Caco-2 (cell line): ENCODE data around the gene PHF21B. TPM values are rescaled to one million over a fixed set of nuclear protein-coding genes. Genes with fewer than 3 reads are reported as not detected.

Experiments
- BruUV-seq: library from RNA; stranded (reverse); fragments of 400-500 nt; replicated peaks from 2 replicates; lab custom pipeline; 2021; lab: Mats Ljungman, UMichigan
- CTCF ChIA-PET: fragments of 300-600 bp; sonication (Branson Sonifier 250); formaldehyde crosslinking; loops from one replicate; lab custom pipeline; 2022; ENCODE audit warnings: antibody characterized with exemption; lab: Charles Lee
- POLR2A ChIA-PET: fragments of 300-600 bp; sonication (Branson Sonifier 250); formaldehyde crosslinking; loops from one replicate; lab custom pipeline; 2022; ENCODE audit warnings: antibody characterized with exemption; lab: Charles Lee
- DNase-seq, 2 experiments: peaks; one replicate each; pipeline versions ENCODE4 v3.0.0 to v3.0.0-alpha.2; 2020 to 2022
- H3K27me3 ChIP-seq: replicated peaks from 2 replicates; pipeline ENCODE4 v1.6.0; 2011; ENCODE audit warnings: low read length; ENCODE audit not compliant: control insufficient read depth, insufficient read depth
- H3K36me3 ChIP-seq: 2 replicates; pipeline ENCODE4 v1.5.1; 2011; ENCODE audit warnings: low read length; ENCODE audit not compliant: control insufficient read depth, insufficient read depth
- H3K4me1 ChIP-seq: fragments of 250-450 bp; sonication (Bioruptor Pico); 2 replicates; pipeline ENCODE4 v1.5.1; 2020; ENCODE audit warnings: mild to moderate bottlenecking
- H3K4me3 ChIP-seq: 2 replicates; pipeline ENCODE4 v1.5.1; 2011; ENCODE audit warnings: low read depth, mild to moderate bottlenecking, control low read depth, low read length
- H3K9me3 ChIP-seq: fragments of 250-450 bp; sonication (Bioruptor Pico); 2 replicates; pipeline ENCODE4 v1.5.1; 2020; ENCODE audit warnings: mild to moderate bottlenecking, moderate library complexity
- H3K27ac Mint-ChIP-seq: one replicate; pipeline ENCODE4 v1.8.0; 2022; ENCODE audit warnings: mixed read lengths; ENCODE audit not compliant: unreplicated experiment
- H3K27me3 Mint-ChIP-seq: one replicate; pipeline ENCODE4 v1.8.0; 2022; ENCODE audit warnings: mixed read lengths; ENCODE audit not compliant: insufficient read depth, unreplicated experiment
- H3K36me3 Mint-ChIP-seq: one replicate; pipeline ENCODE4 v1.8.0; 2022; ENCODE audit warnings: mild to moderate bottlenecking, mixed read lengths; ENCODE audit not compliant: insufficient read depth, unreplicated experiment
- H3K4me1 Mint-ChIP-seq: one replicate; pipeline ENCODE4 v1.8.0; 2022; ENCODE audit warnings: low read depth, mixed read lengths; ENCODE audit not compliant: unreplicated experiment
- H3K4me3 Mint-ChIP-seq: one replicate; pipeline ENCODE4 v1.8.0; 2022; ENCODE audit warnings: mild to moderate bottlenecking, moderate library complexity, mixed read lengths; ENCODE audit not compliant: unreplicated experiment
- H3K9me3 Mint-ChIP-seq: one replicate; pipeline ENCODE4 v1.8.0; 2022; ENCODE audit warnings: mixed read lengths; ENCODE audit not compliant: unreplicated experiment
- intact Hi-C: fragments of 100-400 bp; cut with micrococcal nuclease; formaldehyde crosslinking; loops from one replicate; pipeline ENCODE4 v1.10.0; 2022; ENCODE audit not compliant: unreplicated experiment
- total RNA-seq: library from RNA; stranded (reverse); gene quantifications from 2 replicates; pipeline ENCODE4 v1.2.3, GENCODE V29; 2022
- TF ChIP-seq, protein P1 (sequence below), 2 experiments: fragments of 200-600 bp in 1 of 2; IDR thresholded peaks; 1 replicate in 1 of 2; 2 replicates in 1 of 2; pipeline versions ENCODE4 v1.5.1 to v1.8.0; 2011 to 2022; ENCODE audit warnings: antibody characterized with exemption in 1 of 2, control low read depth in 1 of 2, inconsistent platforms in 1 of 2, low read depth in 1 of 2, low read length in 1 of 2, mild to moderate bottlenecking in 1 of 2, moderate library complexity in 1 of 2; ENCODE audit not compliant: insufficient read depth in 1 of 2, severe bottlenecking in 1 of 2, unreplicated experiment in 1 of 2

The PHF21B gene
- total RNA-seq, 1 experiment from 2014 or later: 0.98 TPM

DNA sequence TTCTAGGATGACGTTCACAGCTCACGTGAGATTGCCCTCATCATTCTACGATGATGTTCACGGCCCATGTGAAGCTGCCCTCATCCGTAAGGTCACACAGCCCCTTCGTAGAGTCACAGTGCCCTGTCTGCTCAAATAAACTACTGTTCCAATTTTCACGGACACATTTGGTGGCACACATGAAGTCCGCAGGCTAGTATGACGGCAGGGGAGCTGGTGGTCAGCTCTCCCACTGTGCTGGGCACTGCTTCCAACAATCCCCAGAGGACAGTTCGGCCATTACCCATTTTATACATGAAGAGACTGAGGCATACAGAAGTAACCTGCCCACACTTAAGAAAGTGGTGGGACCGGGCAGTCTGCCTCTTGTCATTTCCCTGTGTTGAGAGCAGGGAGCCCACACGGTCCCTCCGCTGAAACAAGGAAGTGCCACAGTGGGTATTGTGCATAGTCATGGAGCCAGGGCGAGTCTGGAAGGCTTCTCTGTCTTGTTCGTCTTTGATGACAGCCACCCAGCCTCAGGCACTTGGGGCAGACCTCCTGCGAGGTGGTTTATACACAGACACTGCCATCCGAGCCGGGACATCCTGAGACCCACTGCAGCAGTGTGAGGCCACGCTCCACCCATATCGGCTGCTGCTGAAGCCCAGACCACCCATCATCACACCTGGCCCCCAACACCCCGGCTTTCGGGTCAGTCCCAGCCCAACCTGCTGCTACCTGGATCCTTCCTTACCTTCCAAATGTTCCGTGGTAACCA is 114.3 kb downstream of the PHF21B start:
- H3K27me3 Mint-ChIP-seq: peaks cover 10% of the 10 kb centered on the region
- no peak for DNase-seq
- H3K27ac Mint-ChIP-seq: no peak overlapping the region
- no peaks in the 10 kb centered on the region for H3K9me3 ChIP-seq
- TF ChIP-seq, protein P1, sequence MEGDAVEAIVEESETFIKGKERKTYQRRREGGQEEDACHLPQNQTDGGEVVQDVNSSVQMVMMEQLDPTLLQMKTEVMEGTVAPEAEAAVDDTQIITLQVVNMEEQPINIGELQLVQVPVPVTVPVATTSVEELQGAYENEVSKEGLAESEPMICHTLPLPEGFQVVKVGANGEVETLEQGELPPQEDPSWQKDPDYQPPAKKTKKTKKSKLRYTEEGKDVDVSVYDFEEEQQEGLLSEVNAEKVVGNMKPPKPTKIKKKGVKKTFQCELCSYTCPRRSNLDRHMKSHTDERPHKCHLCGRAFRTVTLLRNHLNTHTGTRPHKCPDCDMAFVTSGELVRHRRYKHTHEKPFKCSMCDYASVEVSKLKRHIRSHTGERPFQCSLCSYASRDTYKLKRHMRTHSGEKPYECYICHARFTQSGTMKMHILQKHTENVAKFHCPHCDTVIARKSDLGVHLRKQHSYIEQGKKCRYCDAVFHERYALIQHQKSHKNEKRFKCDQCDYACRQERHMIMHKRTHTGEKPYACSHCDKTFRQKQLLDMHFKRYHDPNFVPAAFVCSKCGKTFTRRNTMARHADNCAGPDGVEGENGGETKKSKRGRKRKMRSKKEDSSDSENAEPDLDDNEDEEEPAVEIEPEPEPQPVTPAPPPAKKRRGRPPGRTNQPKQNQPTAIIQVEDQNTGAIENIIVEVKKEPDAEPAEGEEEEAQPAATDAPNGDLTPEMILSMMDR (IDR thresholded peaks at IDR 0.05; ENCODE audit: insufficient read depth in 1 of 2, low read depth in 1 of 2, low read length in 1 of 2, severe bottlenecking in 1 of 2, unreplicated experiment in 1 of 2): no peak
- H3K27me3 ChIP-seq: no peaks in the 10 kb centered on the region
- no peak overlapping the region for H3K4me3 Mint-ChIP-seq
- BruUV-seq: no TSS peak
- intact Hi-C loops: no loop called here
- no peaks in the 10 kb centered on the region for H3K36me3 ChIP-seq
- no peaks in the 10 kb centered on the region for H3K4me1 Mint-ChIP-seq
- no peak overlapping the region for H3K4me3 ChIP-seq
- H3K36me3 Mint-ChIP-seq: no peaks in the 10 kb centered on the region
- no peaks in the 10 kb centered on the region for H3K4me1 ChIP-seq
- peaks cover 15% of the 10 kb centered on the region for H3K9me3 Mint-ChIP-seq
- ChIA-PET CTCF (no interaction called here), POLR2A (no interaction called here)

DNA sequence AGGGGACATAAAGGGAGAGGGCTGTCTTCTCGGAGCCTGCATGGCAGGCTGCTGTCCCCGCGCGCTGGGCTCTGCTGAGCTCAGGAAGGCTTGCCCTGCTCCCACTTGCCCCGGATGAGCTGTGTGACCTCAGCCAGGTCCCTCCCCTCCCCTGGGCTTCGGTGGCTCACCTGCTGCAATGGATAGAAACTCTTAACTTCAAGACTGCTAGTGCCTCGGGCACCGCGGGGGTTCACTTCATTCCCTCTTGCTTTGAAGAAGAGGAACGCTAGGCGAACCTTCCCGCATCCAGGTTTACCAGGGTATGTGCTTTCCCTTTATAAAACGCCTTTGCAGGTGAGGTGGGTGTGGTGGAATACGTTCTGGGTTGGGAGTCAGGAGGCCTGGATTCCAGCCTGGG is 115.0 kb downstream of the PHF21B start:
- Mint-ChIP-seq H3K27ac (no peak overlapping the region), H3K36me3 (no peaks in the 10 kb centered on the region), H3K27me3 (peaks cover 6% of the 10 kb centered on the region), H3K4me3 (no peak overlapping the region), H3K9me3 (peaks cover 8% of the 10 kb centered on the region), H3K4me1 (no peaks in the 10 kb centered on the region)
- peak in 1 of 2 experiments; percentile 7 for DNase-seq
- intact Hi-C loops: no loop called here
- ChIA-PET POLR2A (no interaction called here), CTCF (no interaction called here)
- no peaks in the 10 kb centered on the region for H3K36me3 ChIP-seq
- H3K4me3 ChIP-seq: no peak overlapping the region
- H3K9me3 ChIP-seq: no peaks in the 10 kb centered on the region
- H3K27me3 ChIP-seq: no peaks in the 10 kb centered on the region
- TF ChIP-seq, protein P1 (IDR thresholded peaks at IDR 0.05; ENCODE audit: insufficient read depth in 1 of 2, low read depth in 1 of 2, low read length in 1 of 2, severe bottlenecking in 1 of 2, unreplicated experiment in 1 of 2): no peak
- no peaks in the 10 kb centered on the region for H3K4me1 ChIP-seq
- no TSS peak for BruUV-seq

DNA sequence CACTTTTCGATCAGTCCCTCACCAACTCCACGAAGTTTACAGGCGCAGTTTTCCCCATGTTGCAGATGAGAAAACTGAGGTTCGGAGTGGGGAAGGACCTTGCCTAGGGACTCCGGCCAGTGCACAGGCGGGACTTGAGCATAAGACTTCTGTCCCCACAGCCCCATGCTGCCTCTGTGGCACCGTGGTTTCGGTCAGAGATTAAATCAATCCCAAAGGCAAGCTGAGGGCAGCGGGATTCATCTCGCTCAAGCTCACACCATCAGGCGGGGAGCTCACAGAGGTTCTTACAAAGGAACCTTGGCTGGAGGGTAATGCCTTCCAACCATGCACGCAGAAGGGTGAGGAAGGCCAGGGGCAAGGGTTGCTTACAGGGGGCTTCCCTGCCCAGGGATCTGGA is 115.5 kb downstream of the PHF21B start:
- Mint-ChIP-seq H3K4me3 (no peak overlapping the region), H3K27me3 (peaks cover 3% of the 10 kb centered on the region), H3K4me1 (no peaks in the 10 kb centered on the region), H3K36me3 (no peaks in the 10 kb centered on the region), H3K27ac (no peak overlapping the region), H3K9me3 (peaks cover 4% of the 10 kb centered on the region)
- Histone ChIP-seq H3K36me3 (no peaks in the 10 kb centered on the region), H3K27me3 (no peaks in the 10 kb centered on the region), H3K4me1 (no peaks in the 10 kb centered on the region), H3K4me3 (no peak overlapping the region), H3K9me3 (no peaks in the 10 kb centered on the region)
- POLR2A ChIA-PET: no interaction called here
- TF ChIP-seq, protein P1 (IDR thresholded peaks at IDR 0.05; ENCODE audit: insufficient read depth in 1 of 2, low read depth in 1 of 2, low read length in 1 of 2, severe bottlenecking in 1 of 2, unreplicated experiment in 1 of 2): no peak
- CTCF ChIA-PET: no interaction called here
- intact Hi-C loops: no loop called here
- no TSS peak for BruUV-seq
- no peak for DNase-seq
